Choroid plexus epithelial cell (primary cell): ENCODE data around the gene INPP4B.

Experiments
- DNase-seq: peaks from one replicate; pipeline ENCODE4 v3.0.0-alpha.2; 2010; ENCODE audit warnings: low read depth
- H3K4me3 ChIP-seq: 2 replicates; pipeline ENCODE4 v1.5.1; 2011; ENCODE audit warnings: low read depth, mild to moderate bottlenecking, control low read depth, low read length, moderate library complexity
- CTCF ChIP-seq: conservative IDR thresholded peaks from 2 replicates; pipeline ENCODE4 v1.5.1; 2011; ENCODE audit warnings: low read depth, mild to moderate bottlenecking, control low read depth, inconsistent platforms, low read length, moderate library complexity

Gene INPP4B

GRCh38 chr4:142318280-142318679, 527.8 kb downstream of the INPP4B start:
- no peak overlapping the region for H3K4me3 ChIP-seq
- no peak for DNase-seq
- no peak for TF ChIP-seq CTCF

DNA sequence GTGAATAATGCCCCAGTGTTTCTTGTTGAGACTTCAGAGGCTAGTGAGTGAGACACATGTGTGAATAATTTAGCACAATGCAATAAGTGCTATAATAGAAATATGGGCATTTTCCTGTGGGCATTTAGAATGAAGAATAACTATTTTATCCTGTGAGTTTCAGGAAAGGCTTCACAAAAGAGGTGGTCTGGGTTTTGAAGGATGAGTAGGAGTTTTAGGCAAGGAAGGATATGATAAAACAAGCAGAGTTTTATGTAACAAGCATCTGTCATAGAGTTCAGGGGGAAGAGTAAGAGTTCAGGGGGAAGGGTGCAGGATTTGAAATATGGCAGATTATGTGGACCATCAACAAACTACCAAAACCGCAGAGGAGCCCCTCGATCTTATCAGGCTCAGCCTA, 529.2 kb downstream of the INPP4B start:
- no peak for DNase-seq
- TF ChIP-seq CTCF = no peak
- no peak overlapping the region for H3K4me3 ChIP-seq

GRCh38 chr4:142316025-142316424, 530.1 kb downstream of the INPP4B start:
- H3K4me3 ChIP-seq = no peak overlapping the region
- no peak for TF ChIP-seq CTCF
- no peak for DNase-seq

DNA sequence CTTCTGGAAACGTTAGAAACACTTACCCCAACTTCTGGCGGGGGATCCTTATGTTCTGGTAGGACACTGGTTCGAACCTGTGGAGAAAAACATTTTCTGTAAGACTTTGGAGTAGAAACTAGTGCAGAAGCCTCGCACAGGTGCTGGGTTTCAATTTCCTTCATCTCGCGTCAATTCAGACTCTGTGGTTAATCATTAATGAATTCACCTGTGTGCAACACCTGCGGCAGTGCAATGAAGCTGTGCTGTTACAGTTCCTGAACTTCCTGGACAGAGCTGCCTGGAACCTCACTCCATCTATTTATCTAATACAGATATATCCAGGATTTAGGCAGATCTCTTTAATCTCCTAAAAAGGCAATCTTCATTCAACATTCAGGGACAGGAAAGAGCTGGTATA, 531.4 kb downstream of the INPP4B start:
- TF ChIP-seq CTCF = no peak
- no peak overlapping the region for H3K4me3 ChIP-seq
- no peak for DNase-seq

DNA sequence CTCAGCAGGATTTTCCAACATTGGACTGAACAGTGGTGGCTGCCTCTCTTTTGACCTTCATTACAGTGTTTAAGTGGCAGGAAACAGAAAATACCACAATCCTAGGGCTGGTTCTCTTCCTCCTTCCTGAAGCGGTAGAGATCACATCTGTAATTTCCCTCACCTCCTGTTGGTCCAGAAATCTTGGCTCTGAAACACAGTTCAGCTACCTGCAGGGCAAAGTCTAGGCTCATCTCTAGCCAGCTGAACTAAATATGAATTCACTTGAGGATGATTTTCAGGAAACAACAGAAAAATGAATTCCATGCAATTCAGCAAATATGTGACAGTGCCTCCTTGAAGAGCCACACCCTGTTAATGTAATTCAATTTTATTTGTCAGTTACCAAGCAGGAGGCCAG, 531.9 kb downstream of the INPP4B start:
- no peak overlapping the region for H3K4me3 ChIP-seq
- DNase-seq = no peak
- TF ChIP-seq CTCF = no peak

DNA sequence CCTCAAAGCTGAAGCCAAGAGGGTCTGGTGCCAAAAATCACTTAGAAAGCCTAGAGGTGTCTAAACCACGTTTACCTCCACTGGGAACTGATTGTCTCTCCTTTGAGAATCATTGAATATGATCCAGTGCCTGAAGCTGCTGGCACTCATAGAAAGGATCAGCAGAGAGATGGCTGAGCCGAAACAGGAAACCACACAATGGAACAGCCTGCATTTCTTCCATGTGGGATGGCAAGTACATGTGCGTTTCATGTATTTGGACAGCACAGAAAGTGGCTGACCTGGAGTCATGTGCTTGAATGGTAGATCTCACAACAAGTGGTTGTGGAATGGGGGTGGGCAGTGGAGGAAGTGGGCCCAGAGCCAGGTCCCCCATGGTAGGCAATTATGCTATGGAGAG, 533.7 kb downstream of the INPP4B start:
- H3K4me3 ChIP-seq = no peak overlapping the region
- no peak for TF ChIP-seq CTCF
- DNase-seq = no peak

DNA sequence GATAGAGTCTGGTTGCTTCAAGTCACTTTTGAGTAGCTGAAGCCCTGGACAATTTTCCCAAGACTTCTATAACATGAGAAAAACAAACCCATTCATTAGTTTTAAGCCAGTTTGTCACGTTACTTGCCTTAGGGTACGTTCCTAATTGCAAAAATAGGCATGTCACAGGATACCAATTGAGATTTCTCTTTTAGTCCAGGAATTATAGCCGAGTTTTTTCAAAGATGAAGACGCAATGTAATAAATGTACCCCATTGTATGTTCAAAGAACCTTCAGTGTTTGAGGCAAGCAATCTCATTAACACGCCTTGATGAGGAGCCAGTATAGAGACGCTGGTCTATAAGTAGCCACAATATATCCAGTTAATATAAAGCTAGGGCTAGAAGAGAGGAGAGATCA, 534.2 kb downstream of the INPP4B start:
- TF ChIP-seq CTCF = no peak
- no peak for DNase-seq
- no peak overlapping the region for H3K4me3 ChIP-seq
